Activated CD8-positive, alpha-beta memory T cell treated with anti-CD3 and anti-CD28 coated beads for 24 hours (primary cell): ENCODE measurements around the gene DRC7.
"Not testable (repeated sequence)": the region's sequence is repeated elsewhere in the genome, so short reads cannot be mapped to it uniquely, and the experiment has no call there.

Source experiments
- DNase-seq: peaks from one replicate; pipeline ENCODE4 v3.0.0-alpha.2; 2020

Gene DRC7

GRCh38 chr16:57738844-57739243, 44.2 kb downstream of the DRC7 start:
- DNase-seq, result no peak

GRCh38 chr16:57739756-57740422, 45.3 kb downstream of the DRC7 start:
- DNase-seq, result no peak

- DNase-seq, result no peak
Observed at GRCh38 chr16:57740423-57741071, 45.9 kb downstream of the DRC7 start.

- DNase-seq, result no peak
Observed at GRCh38 chr16:57741660-57742191, 47.1 kb downstream of the DRC7 start.

GRCh38 chr16:57742543-57742942, 47.9 kb downstream of the DRC7 start:
- no peak for DNase-seq

- no peak for DNase-seq
Observed at GRCh38 chr16:57743458-57743857, 48.9 kb downstream of the DRC7 start.

- no peak for DNase-seq
Observed at GRCh38 chr16:57743886-57744641, 49.5 kb downstream of the DRC7 start.

- no peak for DNase-seq
Observed at GRCh38 chr16:57744642-57744903, 50.0 kb downstream of the DRC7 start.

GRCh38 chr16:57745768-57746167, 51.2 kb downstream of the DRC7 start:
- no peak for DNase-seq

- DNase-seq, result not testable (repeated sequence)
Observed at GRCh38 chr16:57746316-57746715, 51.7 kb downstream of the DRC7 start.

GRCh38 chr16:57747091-57747490, 52.5 kb downstream of the DRC7 start:
- DNase-seq, result no peak

- DNase-seq, result no peak
Observed at GRCh38 chr16:57747496-57747895, 52.9 kb downstream of the DRC7 start.

GRCh38 chr16:57747996-57748395, 53.4 kb downstream of the DRC7 start:
- DNase-seq, result no peak

GRCh38 chr16:57748596-57748995, 54.0 kb downstream of the DRC7 start:
- DNase-seq, result no peak

GRCh38 chr16:57749101-57749692, 54.6 kb downstream of the DRC7 start:
- DNase-seq, result no peak

- no peak for DNase-seq
Observed at GRCh38 chr16:57749856-57750452, 55.3 kb downstream of the DRC7 start.

- DNase-seq, result no peak
Observed at GRCh38 chr16:57750796-57751538, 56.4 kb downstream of the DRC7 start.

- no peak for DNase-seq
Observed at GRCh38 chr16:57751539-57752202, 57.1 kb downstream of the DRC7 start.

GRCh38 chr16:57752203-57752580, 57.6 kb downstream of the DRC7 start:
- no peak for DNase-seq

GRCh38 chr16:57752581-57753447, 58.2 kb downstream of the DRC7 start:
- DNase-seq, result no peak
